NCI-H128 (cell line): Measurements from ENCODE around the gene FOXE3.
"Not testable (repeated sequence)": the region's sequence is repeated elsewhere in the genome, so short reads cannot be mapped to it uniquely, and the experiment has no call there.

Experiments
- DNase-seq: peaks from one replicate; lab custom pipeline; 2025; ENCODE audit not compliant: unreplicated experiment; lab: John Stamatoyannopoulos, UW

The FOXE3 gene

DNA sequence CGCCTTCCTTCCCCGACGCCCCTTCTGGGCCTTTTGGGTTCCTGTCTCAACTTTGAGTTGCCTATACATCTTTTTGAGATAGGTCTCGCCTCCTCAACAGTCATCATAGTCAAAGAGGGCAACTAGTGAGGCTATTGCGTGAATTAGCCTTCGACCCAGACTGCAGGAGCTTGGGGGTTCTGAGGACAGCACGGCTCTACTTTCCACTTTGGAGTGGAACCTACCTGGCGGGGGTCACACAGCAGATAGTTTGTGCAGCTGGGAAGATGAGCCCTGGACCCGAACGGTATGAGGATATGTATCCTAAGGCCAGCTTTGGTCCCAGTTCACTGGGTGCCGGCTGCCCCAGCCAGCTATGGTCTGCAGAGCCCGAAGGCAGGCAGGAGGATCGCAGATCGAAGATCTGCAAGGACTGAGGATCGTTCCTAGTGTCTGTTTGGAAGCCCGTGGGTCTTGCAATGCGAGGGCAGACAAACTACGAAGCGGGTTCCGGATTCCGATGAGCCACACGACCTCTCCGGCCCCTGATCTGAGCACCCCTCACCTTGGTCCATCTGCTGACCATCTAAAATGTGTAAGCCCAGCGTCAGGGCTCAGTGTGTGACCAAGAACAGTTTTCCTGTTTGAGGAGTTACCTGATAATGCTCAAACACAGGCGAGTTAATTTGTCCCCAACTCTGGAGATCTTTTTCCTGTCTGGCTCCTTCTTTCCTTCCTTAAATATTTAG is 29.9 kb downstream of the FOXE3 start:
- no peak for DNase-seq

DNA sequence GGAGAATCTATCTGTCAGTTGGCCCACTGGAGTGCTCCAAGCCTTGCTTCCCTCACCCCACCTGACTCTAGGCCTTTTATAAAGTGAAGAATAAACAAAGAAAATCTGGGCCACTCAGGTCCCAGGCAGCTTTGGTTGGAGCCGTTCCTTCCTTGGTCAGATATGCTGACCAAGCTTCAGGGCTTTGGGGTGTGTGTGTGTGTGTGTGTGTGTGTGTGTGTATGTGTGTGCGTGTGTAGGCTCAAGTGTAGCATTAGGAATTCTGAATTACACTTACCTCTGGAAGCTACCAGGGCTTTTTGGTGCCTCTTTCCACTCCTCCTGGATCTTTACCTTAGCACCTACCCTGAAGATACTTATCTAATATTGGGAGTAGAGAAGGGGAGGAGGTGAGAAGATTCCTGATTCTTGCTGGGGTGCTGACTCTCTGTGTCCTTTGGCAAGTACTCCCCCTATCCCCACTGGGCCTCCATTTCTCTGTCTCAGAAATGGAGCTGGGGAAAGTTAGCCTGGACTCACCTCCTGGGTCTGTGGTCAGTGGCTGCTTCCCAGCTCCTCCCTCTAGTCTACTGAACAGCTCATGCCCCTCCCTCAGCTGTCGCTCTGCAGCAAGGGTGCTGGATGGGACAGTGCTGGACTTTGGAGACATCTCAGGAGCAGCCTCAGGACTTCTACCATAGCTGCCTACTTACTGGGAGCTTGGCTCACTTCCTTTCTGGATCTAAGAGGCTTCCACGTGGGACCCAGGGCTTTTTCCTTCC is 32.6 kb downstream of the FOXE3 start:
- no peak for DNase-seq

DNA sequence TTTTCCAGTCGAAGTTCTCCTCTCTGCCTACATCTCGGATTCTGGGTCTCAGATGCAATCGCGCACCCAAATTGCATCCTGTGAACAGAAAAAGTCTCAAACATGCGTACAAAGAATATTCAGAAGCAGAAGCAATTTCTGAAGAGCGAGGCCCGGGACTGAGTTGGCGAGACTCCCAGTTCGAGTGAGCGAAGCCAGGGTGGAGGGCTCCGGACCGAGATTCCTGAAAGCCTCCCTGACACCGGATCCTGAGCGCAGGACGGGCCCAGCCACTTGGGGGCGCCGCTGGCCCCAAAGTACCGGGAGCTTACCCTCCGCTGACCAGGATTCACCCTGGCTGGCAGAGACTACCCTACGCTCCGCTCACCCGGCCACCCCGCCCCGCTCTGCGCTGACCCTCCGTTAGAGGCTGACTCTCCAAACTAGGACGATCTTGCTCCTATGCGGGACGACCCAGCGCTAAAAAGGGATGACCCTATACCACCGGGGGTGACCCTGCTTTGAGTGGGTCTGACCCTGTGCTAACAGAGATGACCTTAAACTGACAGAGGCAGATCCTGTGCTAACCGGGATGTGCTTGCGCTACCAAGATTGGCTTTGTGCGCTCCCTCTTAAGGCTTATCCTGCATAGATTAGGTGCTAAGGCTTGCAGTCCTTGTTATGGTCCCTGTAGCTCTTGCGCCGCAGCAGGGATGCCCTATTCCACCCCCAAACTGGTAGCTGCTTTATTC is 33.9 kb downstream of the FOXE3 start:
- DNase-seq = no peak

DNA sequence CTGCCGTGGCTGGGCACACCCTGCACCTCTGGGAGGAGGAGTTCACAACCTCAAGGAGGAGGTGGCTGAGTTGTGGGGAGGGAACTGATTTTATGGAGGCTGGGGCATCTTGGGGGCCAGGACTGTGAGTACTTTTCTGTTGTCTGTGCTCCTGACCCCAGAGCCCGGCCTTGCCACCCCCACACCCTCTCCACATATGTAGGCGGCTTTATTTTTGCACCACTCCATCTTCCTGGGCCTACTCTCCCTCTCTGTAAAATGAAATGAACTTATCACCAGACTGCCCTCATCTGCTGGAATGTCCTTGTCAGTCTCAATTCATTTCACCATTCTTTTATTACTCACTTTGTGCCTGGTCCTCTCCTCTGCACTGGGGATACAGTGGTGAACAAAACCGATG is 34.5 kb downstream of the FOXE3 start:
- no peak for DNase-seq

DNA sequence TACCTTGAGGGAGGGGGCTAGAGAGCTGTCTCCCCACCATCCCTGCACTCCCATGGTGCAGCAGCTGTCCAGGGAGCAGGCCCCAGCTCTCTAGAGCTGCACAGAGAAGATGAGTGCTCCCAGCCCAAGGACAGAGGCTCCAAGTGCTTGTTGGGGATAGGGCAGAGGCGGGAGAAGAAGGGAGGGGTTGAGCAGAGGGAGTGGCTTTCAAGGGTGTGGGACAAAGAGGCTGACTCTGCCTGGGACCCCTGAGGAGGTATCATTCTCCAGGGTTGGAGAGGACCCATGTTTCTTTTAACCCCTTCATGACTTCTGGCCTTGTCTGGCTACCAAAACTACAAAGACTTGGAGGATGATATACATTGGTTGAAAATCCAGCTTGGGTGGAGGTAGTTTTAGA is 36.3 kb downstream of the FOXE3 start:
- DNase-seq = no peak

DNA sequence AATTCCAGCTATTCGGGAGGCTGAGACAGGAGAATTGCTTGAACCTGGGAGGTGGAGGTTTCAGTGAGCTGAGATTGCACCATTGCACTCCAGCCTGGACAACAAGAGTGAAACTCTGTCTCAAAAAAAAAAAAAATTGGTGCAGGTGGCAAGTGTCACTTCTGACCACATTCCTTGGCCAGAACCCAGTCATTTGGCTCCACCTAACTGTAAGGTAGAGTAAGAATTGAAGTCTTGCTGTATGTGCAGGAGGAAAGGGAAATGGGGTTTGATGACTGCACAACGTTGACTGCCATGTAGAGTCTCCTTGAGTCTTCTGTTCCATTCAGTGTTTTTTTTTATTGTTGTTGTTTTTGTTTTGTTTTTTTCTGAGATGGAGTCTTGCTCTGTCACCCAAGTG is 37.8 kb downstream of the FOXE3 start:
- not testable (repeated sequence) for DNase-seq

DNA sequence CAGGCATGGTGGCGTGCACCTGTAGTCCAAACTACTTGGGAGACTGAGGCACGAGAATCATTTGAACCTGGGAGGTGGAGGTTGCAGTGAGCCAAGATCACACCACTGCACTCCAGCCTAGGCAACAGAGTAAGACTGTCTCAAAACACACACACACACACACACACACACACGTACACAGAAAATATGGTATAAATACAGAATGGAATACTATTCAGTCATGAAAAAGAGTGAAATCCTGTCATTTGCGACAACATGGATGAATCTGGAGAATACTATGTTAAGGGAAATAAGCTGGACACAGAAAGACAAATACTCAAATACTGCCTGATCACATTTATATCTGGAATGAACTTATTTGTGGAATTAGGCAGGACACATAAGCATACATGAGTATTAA is 40.2 kb downstream of the FOXE3 start:
- DNase-seq = no peak

DNA sequence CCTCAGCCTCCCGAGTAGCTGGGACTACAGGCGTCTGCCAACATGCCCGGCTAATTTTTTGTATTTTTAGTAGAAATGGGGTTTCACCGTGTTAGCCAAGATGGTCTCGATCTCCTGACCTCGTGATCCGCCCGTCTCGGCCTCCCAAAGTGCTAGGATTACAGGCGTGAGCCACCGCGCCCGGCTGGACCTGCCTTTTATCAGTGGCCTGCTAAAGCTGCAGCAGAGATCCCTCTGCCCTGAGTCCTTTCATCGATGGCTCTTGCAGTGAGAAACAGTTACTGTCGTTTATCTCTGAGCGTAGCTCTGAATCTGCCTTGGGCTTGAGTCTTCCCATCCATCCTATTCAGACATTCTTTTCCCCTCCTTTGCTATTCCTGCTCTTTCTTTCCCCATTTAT is 41.5 kb downstream of the FOXE3 start:
- not testable (repeated sequence) for DNase-seq

DNA sequence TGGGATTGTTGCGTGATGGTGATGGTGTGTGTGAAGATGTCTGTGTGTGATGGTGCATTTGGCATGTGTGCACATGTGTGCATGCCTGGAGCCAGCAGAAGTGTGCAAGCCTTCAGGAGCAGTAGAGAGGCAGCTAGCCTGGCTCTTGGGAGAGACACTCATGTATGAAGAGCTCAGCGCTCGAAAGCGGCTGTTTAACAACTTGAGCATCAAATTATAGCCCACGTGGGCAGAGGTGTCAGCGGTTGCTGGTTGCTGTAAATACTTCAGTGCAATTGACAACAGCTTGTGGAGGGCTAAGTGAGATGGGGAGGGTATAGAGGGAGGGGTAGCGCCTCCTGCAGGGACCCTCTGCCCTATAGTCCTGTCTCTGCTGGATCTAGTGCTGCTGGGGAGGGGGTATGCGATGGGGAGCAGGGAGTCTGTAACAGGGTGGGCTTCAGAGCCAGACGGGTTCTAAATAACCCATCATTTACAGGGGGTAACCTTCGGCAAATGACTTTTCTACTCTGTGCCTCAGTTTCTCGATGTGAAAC is 43.2 kb downstream of the FOXE3 start:
- DNase-seq = peak; percentile 63

DNA sequence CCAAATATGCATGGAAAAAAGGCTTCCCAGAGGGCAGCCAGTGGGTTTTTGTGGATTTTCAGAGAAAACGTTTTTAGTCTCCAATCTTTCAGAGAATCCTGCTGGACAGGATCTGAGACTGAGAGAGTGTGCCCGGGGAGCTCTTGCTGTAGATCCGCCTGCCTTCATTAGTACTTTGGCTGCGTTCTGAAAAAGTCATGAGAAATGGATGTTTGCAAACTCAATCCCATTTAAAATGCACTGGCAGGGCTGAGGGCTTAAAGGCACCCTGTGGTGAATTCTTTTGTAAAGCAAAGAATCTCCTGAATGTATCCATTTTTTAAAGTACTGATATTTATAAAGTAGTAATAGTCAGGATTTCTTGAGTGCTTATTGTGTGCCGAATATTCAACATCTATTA is 44.0 kb downstream of the FOXE3 start:
- DNase-seq = no peak

DNA sequence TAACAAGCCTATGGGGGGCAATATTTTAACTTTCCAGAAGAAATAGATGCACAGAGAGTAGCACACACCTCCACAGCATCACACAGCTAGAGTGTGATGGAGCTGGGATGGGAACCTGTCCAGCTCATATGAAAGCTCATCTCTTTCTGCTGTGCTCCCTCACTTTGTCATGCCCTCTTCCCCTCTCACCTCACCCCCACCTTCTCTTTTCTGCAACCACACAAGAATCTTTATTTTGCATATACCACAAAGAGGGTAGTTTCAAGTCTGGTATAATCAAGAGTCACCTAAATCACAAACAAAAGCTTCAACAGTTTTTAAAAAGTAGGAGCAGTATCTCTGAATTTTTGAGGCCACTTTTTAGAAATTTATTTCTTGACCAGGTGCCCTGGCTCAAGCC is 44.4 kb downstream of the FOXE3 start:
- no peak for DNase-seq

DNA sequence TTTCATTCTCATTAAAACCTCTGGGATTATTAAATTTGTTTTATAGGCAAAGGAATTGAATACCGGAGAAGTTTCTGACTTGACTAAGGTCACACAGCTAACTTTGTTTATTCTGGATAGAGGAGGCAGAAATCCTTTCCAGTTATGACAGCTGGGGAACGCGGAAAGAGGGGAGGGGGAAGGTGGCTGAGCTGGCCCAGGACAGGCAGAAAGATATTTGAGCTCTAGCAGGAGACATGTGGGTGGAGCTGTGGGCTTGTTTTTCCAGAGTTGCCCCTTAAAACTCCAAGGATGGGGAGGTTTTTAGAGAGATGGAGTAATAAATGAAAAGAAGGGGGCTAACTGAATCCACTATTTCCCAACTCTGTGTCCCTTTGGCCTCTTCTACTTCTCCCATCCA is 49.5 kb downstream of the FOXE3 start:
- DNase-seq = no peak
